ENCODE results near the gene AKR1A1. TPM values are rescaled to one million over a fixed set of nuclear protein-coding genes. Genes with fewer than 3 reads are reported as not detected.

The AKR1A1 gene
- total RNA-seq, 2 experiments from 2014 or later: 25.3 to 31.0 TPM

DNA sequence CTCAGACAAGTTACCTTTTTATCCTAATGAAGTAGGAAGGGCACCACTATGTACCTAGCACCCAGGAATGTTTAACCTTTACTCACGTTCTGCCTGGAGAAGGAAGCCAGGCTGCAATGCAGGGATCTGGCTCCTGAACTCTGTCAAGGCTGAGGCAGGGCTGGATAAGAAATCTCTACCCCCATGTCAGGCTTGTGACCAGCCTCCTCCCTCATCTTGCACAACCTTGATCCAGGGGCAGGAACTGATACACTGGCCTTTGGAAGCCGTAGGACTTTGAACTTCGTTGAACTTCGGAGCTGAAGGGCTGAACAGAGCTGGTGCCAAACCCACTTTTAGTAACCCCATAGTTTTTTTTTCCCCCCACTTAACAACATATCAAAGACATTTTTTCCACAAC, 8.0 kb upstream of the AKR1A1 start:
- intact Hi-C loops (cut with DNase I, micrococcal nuclease): no loop called here
- Histone ChIP-seq H3K27ac (ENCODE audit: low read depth in 1 of 2, low read length in 2 of 2) (no peak overlapping the region), H3K4me3 (ENCODE audit: low read length) (no peak overlapping the region), H3K27me3 (ENCODE audit: control insufficient read depth in 1 of 2, insufficient read depth in 2 of 2, low read length in 2 of 2) (no peaks in the 10 kb centered on the region), H3K9me3 (ENCODE audit: control insufficient read depth in 1 of 2, insufficient read depth in 1 of 2, low read length in 2 of 2) (no peaks in the 10 kb centered on the region), H3K4me1 (ENCODE audit: insufficient read depth, low read length) (peaks cover 32% of the 10 kb centered on the region), H3K36me3 (ENCODE audit: insufficient read depth, low read length) (no peaks in the 10 kb centered on the region)
- ChIA-PET CTCF (interaction anchor here (0.7 to 2.2 kb wide), 4 partner anchors 17 to 849 kb away, joined by 3 to 5 read pairs (median 4); partner anchors contain the start of gene PRDX1), POLR2A (interaction anchor here (0.7 to 5.4 kb wide), 3 partner anchors 21 to 143 kb away, joined by 3 to 36 read pairs (median 4); partner anchors contain the start of genes GPBP1L1 and PRDX1)
- H3K9me3 Mint-ChIP-seq: no peaks in the 10 kb centered on the region
- peaks cover 29% of the 10 kb centered on the region for H3K4me1 Mint-ChIP-seq (ENCODE audit: low read depth)
- peak in 1 of 14 experiments; percentile 34 for DNase-seq
- H3K36me3 Mint-ChIP-seq (ENCODE audit: low read depth): no peaks in the 10 kb centered on the region
- no peak for ATAC-seq (ENCODE audit: poor library complexity)
- H3K27ac Mint-ChIP-seq: no peak overlapping the region
- H3K4me3 Mint-ChIP-seq: no peak overlapping the region
- H3K27me3 Mint-ChIP-seq: no peaks in the 10 kb centered on the region
- TF ChIP-seq, protein P1, sequence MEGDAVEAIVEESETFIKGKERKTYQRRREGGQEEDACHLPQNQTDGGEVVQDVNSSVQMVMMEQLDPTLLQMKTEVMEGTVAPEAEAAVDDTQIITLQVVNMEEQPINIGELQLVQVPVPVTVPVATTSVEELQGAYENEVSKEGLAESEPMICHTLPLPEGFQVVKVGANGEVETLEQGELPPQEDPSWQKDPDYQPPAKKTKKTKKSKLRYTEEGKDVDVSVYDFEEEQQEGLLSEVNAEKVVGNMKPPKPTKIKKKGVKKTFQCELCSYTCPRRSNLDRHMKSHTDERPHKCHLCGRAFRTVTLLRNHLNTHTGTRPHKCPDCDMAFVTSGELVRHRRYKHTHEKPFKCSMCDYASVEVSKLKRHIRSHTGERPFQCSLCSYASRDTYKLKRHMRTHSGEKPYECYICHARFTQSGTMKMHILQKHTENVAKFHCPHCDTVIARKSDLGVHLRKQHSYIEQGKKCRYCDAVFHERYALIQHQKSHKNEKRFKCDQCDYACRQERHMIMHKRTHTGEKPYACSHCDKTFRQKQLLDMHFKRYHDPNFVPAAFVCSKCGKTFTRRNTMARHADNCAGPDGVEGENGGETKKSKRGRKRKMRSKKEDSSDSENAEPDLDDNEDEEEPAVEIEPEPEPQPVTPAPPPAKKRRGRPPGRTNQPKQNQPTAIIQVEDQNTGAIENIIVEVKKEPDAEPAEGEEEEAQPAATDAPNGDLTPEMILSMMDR (IDR thresholded peaks at IDR 0.05): no peak

DNA sequence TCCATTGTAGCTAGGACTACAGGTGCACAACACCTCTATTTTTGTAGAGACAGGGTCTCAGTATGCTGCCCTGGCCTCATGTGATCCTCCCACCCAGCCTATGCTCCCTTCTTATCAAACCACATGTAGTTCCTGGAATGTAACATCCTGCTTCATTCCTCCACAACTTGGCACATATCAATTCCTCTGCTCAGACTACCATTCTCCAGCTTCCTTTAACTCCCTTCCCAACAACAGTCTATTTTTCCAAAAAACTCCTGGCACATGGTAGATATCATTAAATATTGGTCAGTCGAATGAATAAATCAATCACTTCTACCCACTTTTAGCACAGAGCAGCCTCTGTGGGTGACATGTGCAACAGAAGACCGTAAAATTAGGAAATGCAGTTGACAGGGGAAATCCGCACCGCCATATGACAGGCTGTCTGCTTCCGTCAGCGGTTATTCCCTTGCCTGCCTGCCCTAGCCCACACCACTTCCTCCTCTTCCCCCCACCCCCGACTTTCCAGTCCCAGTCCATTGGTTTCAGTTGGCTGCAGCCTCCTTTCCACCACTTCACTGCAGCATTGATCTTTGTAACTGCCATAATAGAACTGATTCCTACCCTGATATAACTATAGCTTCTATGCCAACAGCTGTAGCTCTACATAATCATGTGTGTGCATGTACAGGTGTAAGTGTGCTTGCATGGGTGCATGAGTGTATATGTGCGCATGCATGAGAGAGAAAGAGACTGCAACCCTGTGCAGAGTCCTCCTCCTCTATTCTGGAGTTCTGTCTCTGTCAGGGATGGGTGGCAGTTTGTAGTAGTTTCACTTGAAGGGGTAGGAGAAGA, 6.8 kb upstream of the AKR1A1 start:
- H3K36me3 Mint-ChIP-seq (ENCODE audit: low read depth): no peaks in the 10 kb centered on the region
- POLR2A ChIA-PET: interaction anchor here (0.5 to 5.4 kb wide), 7 partner anchors 18 to 142 kb away, joined by 3 to 36 read pairs (median 4); partner anchors contain the start of genes CCDC163, GPBP1L1, MMACHC and PRDX1
- peaks cover 29% of the 10 kb centered on the region for H3K4me1 Mint-ChIP-seq (ENCODE audit: low read depth)
- ATAC-seq (ENCODE audit: poor library complexity) (peak; percentile 96), DNase-seq (peak; percentile 39 to 94 (median 60))
- intact Hi-C loops (cut with DNase I, micrococcal nuclease): no loop called here
- H3K9me3 Mint-ChIP-seq: no peaks in the 10 kb centered on the region
- Histone ChIP-seq H3K36me3 (ENCODE audit: insufficient read depth, low read length) (no peaks in the 10 kb centered on the region), H3K9me3 (ENCODE audit: control insufficient read depth in 1 of 2, insufficient read depth in 1 of 2, low read length in 2 of 2) (no peaks in the 10 kb centered on the region), H3K27me3 (ENCODE audit: control insufficient read depth in 1 of 2, insufficient read depth in 2 of 2, low read length in 2 of 2) (no peaks in the 10 kb centered on the region), H3K27ac (ENCODE audit: low read depth in 1 of 2, low read length in 2 of 2) (peak overlapping the region; percentile 58 to 78), H3K4me3 (ENCODE audit: low read length) (no peak overlapping the region), H3K4me1 (ENCODE audit: insufficient read depth, low read length) (peaks cover 32% of the 10 kb centered on the region)
- peak overlapping the region; percentile 63 for H3K27ac Mint-ChIP-seq
- CTCF ChIA-PET: interaction anchor here (1.0 to 2.2 kb wide), 5 partner anchors 22 to 51 kb away, joined by 3 to 5 read pairs (median 5); partner anchors contain the start of gene PRDX1
- TF ChIP-seq, protein P1 (IDR thresholded peaks at IDR 0.05): no peak
- no peaks in the 10 kb centered on the region for H3K27me3 Mint-ChIP-seq
- peak overlapping the region; percentile 40 for H3K4me3 Mint-ChIP-seq

DNA sequence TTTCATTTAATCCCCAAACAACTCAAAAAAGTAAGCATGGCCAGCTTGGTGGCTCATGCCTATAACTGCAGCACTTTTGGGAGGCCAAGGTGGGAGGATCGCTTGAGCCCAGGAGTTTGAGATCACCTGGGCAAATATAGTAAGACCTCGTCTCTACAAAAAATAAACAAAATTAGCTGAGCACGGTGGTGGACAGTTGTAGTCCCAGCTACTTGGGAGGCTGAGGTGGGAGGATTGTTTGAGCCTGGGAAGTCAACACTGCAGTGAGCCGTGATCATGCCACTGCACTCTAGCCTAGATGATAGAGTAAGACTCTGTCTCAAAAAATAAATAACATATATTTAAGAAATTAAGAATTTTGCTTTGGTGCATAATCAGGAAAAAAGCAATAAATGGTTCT, 6.1 kb upstream of the AKR1A1 start:
- CTCF ChIA-PET: interaction anchor here (1.1 to 1.6 kb wide), 4 partner anchors 25 to 241 kb away, joined by 3 to 5 read pairs (median 3); no protein-coding TSS in a partner anchor
- POLR2A ChIA-PET: interaction anchor here (1.3 to 5.4 kb wide), 2 partner anchors 20 to 23 kb away, joined by 4 to 36 read pairs; partner anchors contain the start of gene PRDX1
- DNase-seq: no peak
- Mint-ChIP-seq H3K4me1 (ENCODE audit: low read depth) (peaks cover 29% of the 10 kb centered on the region), H3K27me3 (no peaks in the 10 kb centered on the region), H3K36me3 (ENCODE audit: low read depth) (no peaks in the 10 kb centered on the region), H3K9me3 (no peaks in the 10 kb centered on the region), H3K4me3 (no peak overlapping the region), H3K27ac (peak overlapping the region; percentile 63)
- Histone ChIP-seq H3K27ac (ENCODE audit: low read depth in 1 of 2, low read length in 2 of 2) (no peak overlapping the region), H3K4me3 (ENCODE audit: low read length) (no peak overlapping the region), H3K27me3 (ENCODE audit: control insufficient read depth in 1 of 2, insufficient read depth in 2 of 2, low read length in 2 of 2) (no peaks in the 10 kb centered on the region), H3K36me3 (ENCODE audit: insufficient read depth, low read length) (no peaks in the 10 kb centered on the region), H3K9me3 (ENCODE audit: control insufficient read depth in 1 of 2, insufficient read depth in 1 of 2, low read length in 2 of 2) (no peaks in the 10 kb centered on the region), H3K4me1 (ENCODE audit: insufficient read depth, low read length) (peaks cover 32% of the 10 kb centered on the region)
- TF ChIP-seq, protein P1 (IDR thresholded peaks at IDR 0.05): no peak
- intact Hi-C loops (cut with DNase I, micrococcal nuclease): no loop called here
- no peak for ATAC-seq (ENCODE audit: poor library complexity)

Data from CD4-positive, alpha-beta T cell (primary cell).